ENCODE data around the gene ODAD4.
"Not testable (repeated sequence)": the region's sequence is repeated elsewhere in the genome, so short reads cannot be mapped to it uniquely, and the experiment has no call there.

- not testable (repeated sequence) for TF ChIP-seq RARB (CRISPR knock-in tag; IDR thresholded peaks at IDR 0.05); ISL1 (CRISPR knock-in tag; IDR thresholded peaks at IDR 0.05); TOX (CRISPR knock-in tag; IDR thresholded peaks at IDR 0.05; ENCODE audit: borderline replicate concordance); ZFP3 (CRISPR knock-in tag; IDR thresholded peaks at IDR 0.05); ARNTL (CRISPR knock-in tag; IDR thresholded peaks at IDR 0.05; ENCODE audit: borderline replicate concordance, low read depth)
Measured at GRCh38 chr17:41931715-41932114, 1.3 kb downstream of the ODAD4 start.
